Activated CD4-positive, alpha-beta memory T cell treated with anti-CD3 and anti-CD28 coated beads, Interleukin-2, amount 10 ng/mL, durations not matched to agents 7 days and 5 days (primary cell): ENCODE measurements around the gene OMP. TPM values are rescaled to one million over a fixed set of nuclear protein-coding genes. Genes with fewer than 3 reads are reported as not detected.

Experiments used
- total RNA-seq, 2 experiments: library from RNA; stranded (reverse); gene quantifications; one replicate each; pipeline ENCODE4 v1.2.3, GENCODE V29; 2021

Gene OMP
- total RNA-seq, 2 experiments from 2014 or later: not detected

Other genes starting within 250 kb of the OMP start
- 10 to 100 TPM; 10.3 to 12.2 TPM for gene ACER3, start 241.9 kb upstream of the OMP start, total RNA-seq
- not detected for gene B3GNT6, start 68.4 kb upstream of the OMP start, total RNA-seq
- gene CAPN5, start 35.9 kb upstream of the OMP start, total RNA-seq: under 1 TPM; 0.43 to 0.65 TPM
- gene MYO7A, start 25.4 kb downstream of the OMP start, total RNA-seq: under 1 TPM; 0.35 to 0.50 TPM
- not detected for gene GDPD4, start 198.8 kb downstream of the OMP start, total RNA-seq